ENCODE results near the gene NKX6-2. TPM values are rescaled to one million over a fixed set of nuclear protein-coding genes. Genes with fewer than 3 reads are reported as not detected.

Gene NKX6-2
- total and polyA plus RNA-seq, 2 of the 8 experiments (the other 6 are each of a cell fraction or from before 2014, with no cell fraction given) = 0.06 TPM; not detected in 1

- WGBS, 2 experiments (ENCODE audit: extremely low coverage in 1 of 2, insufficient coverage in 1 of 2, insufficient read length in 1 of 2, insufficient replicate concordance in 2 of 2, low coverage in 1 of 2, low lambda C conversion rate in 2 of 2, missing lambda C conversion rate in 1 of 2) = 88% methylated on average over 13 of the region's 15 CpGs; no CpG with 5 or more reads in 1 of the 2 experiments
Observed at GRCh38 chr10:132789659-132790148, 3.8 kb upstream of the NKX6-2 start.

More at GRCh38 chr10:132789659-132790148, 3.8 kb upstream of the NKX6-2 start:
- Histone ChIP-seq H4K5ac (ENCODE audit: insufficient read length, low read depth, low read length) (no peak overlapping the region), H3K79me1 (ENCODE audit: low read depth, low read length) (no peaks in the 10 kb centered on the region), H3K14ac (ENCODE audit: insufficient read length) (no peak overlapping the region), H3K23me2 (ENCODE audit: low read depth, low read length) (peaks cover 7% of the 10 kb centered on the region; the same call in 1 of the 2 replicates), H2AFZ (ENCODE audit: low read length) (no peak overlapping the region), H3K27ac (ENCODE audit: low read depth, low read length) (no peak overlapping the region), H3K4ac (replicated peaks; ENCODE audit: insufficient read length, low read depth, low read length) (no peak overlapping the region), H3K56ac (replicated peaks; ENCODE audit: insufficient read length, low read depth, low read length) (no peak overlapping the region), H2BK12ac (ENCODE audit: low read depth, low read length) (no peak overlapping the region), H2BK120ac (replicated peaks; ENCODE audit: low read depth, low read length) (no peak overlapping the region), H3K9ac (replicated peaks in 1 of 4; ENCODE audit: extremely low read depth in 1 of 4, low read depth in 3 of 4, low read length in 3 of 4) (no peak overlapping the region), H2AK5ac (ENCODE audit: low read depth, low read length) (no peak overlapping the region), H3K79me2 (ENCODE audit: control insufficient read depth in 1 of 2, insufficient read depth in 2 of 2, low read length in 2 of 2) (no peaks in the 10 kb centered on the region), H3K18ac (ENCODE audit: extremely low read depth, low read length) (no peak overlapping the region), H3K36me3 (ENCODE audit: control insufficient read depth in 2 of 4, insufficient read depth in 4 of 4, low read length in 3 of 4) (peaks cover 0 to 23% (median 0%) of the 10 kb centered on the region in 4 experiments; a peak in 2 of 8 replicates), H2BK15ac (ENCODE audit: low read length) (no peak overlapping the region), H3K9me3 (ENCODE audit: insufficient read depth in 2 of 2, low read depth in 1 of 2, low read length in 1 of 2) (no peaks in the 10 kb centered on the region; a peak in 1 of 4 replicates), H3K4me3 (ENCODE audit: extremely low read depth in 1 of 4, insufficient read depth in 2 of 4, low read depth in 3 of 4, low read length in 4 of 4) (no peak overlapping the region), H3K27me3 (replicated peaks in 1 of 4; ENCODE audit: control insufficient read depth in 3 of 4, extremely low read depth in 1 of 4, insufficient read depth in 3 of 4, low read length in 3 of 4) (peaks cover 55 to 61% (median 60%) of the 10 kb centered on the region in 4 experiments), H3K23ac (ENCODE audit: insufficient read length) (no peak overlapping the region), H3K4me1 (replicated peaks in 1 of 4; ENCODE audit: control insufficient read depth in 3 of 4, insufficient read depth in 4 of 4, low read length in 3 of 4) (peaks cover 0 to 11% (median 4%) of the 10 kb centered on the region in 4 experiments; a peak in 6 of 7 replicates), H4K8ac (ENCODE audit: extremely low read depth, insufficient read depth, low read length) (no peak overlapping the region), H3K4me2 (ENCODE audit: insufficient read depth in 1 of 2, low read depth in 2 of 2, low read length in 2 of 2) (no peak overlapping the region), H2BK20ac (ENCODE audit: low read length) (no peak overlapping the region), H2BK5ac (ENCODE audit: low read depth, low read length) (no peak overlapping the region), H4K20me1 (replicated peaks in 1 of 2; ENCODE audit: control insufficient read depth in 1 of 2, insufficient read depth in 2 of 2, low read length in 2 of 2) (peaks cover 2 to 5% of the 10 kb centered on the region in 2 experiments), H4K91ac (replicated peaks; ENCODE audit: insufficient read length, low read length) (no peak overlapping the region)
- no peak for FAIRE-seq
- no peak for DNase-seq (ENCODE audit: low read depth in 1 of 2, low spot score in 2 of 2)
- CTCF ChIA-PET (ENCODE audit: partially characterized antibody) = interaction anchor here (0.8 to 1.4 kb wide), 2 partner anchors 48 to 135 kb away, joined by 3 to 9 read pairs; no protein-coding TSS in a partner anchor
- no peak for TF ChIP-seq ATF2 (IDR thresholded peaks at IDR 0.05; ENCODE audit: low read length)
- TF ChIP-seq PHF8 (conservative IDR thresholded peaks at IDR 0.05; ENCODE audit: low read depth, low read length) = no peak
- no peak for TF ChIP-seq RBBP5 (IDR thresholded peaks at IDR 0.05; ENCODE audit: borderline replicate concordance, low read depth, low read length)
- TF ChIP-seq JUN (IDR thresholded peaks at IDR 0.05; ENCODE audit: low read depth, low read length) = no peak
- no peak for TF ChIP-seq TAF1 (IDR thresholded peaks at IDR 0.05; ENCODE audit: low read depth, low read length)
- no peak for TF ChIP-seq SP4 (IDR thresholded peaks at IDR 0.05; ENCODE audit: low read length)
- no peak for TF ChIP-seq SIRT6 (IDR thresholded peaks at IDR 0.05; ENCODE audit: low read length)
- TF ChIP-seq EZH2 (IDR thresholded peaks at IDR 0.05; ENCODE audit: low read depth, low read length, severe bottlenecking) = no peak
- no peak for TF ChIP-seq POLR2AphosphoS5 (IDR thresholded peaks at IDR 0.05; ENCODE audit: low read depth, low read length)
- TF ChIP-seq E2F6 (IDR thresholded peaks at IDR 0.05) = no peak
- no peak for TF ChIP-seq CHD1 (IDR thresholded peaks at IDR 0.05; ENCODE audit: low read depth, low read length)
- POLR2A ChIA-PET (ENCODE audit: partially characterized antibody) = no interaction called here

Data from H1 (cell line).